ENCODE data around the gene CDH16. TPM values are rescaled to one million over a fixed set of nuclear protein-coding genes. Genes with fewer than 3 reads are reported as not detected.
"Not testable (repeated sequence)": the region's sequence is repeated elsewhere in the genome, so short reads cannot be mapped to it uniquely, and the experiment has no call there.

CDH16 gene
- total and polyA plus RNA-seq, 2 experiments from 2014 or later = 3.2 to 4.4 TPM

- peaks cover 22% of the 10 kb centered on the region for H3K4me1 ChIP-seq (ENCODE audit: insufficient read depth)
- DNase-seq (ENCODE audit: low spot score) = no peak
- H3K9me3 ChIP-seq (ENCODE audit: low read depth) = no peaks in the 10 kb centered on the region
- peak overlapping the region; percentile 99 for H3K4me2 ChIP-seq
- no peak overlapping the region for H2AFZ ChIP-seq
- H3K36me3 ChIP-seq (replicated peaks; ENCODE audit: insufficient read depth, low read depth) = no peaks in the 10 kb centered on the region
- TF ChIP-seq EZH2 (IDR thresholded peaks at IDR 0.05; ENCODE audit: borderline replicate concordance) = no peak
- no peaks in the 10 kb centered on the region for H3K27me3 ChIP-seq
- H3K27ac ChIP-seq = no peak overlapping the region
- H3K4me3 ChIP-seq = no peak overlapping the region
- H3K79me2 ChIP-seq = peaks cover 52% of the 10 kb centered on the region
- 93% methylated on average over 6 of the region's 6 CpGs for WGBS (ENCODE audit: low lambda C conversion rate, missing lambda C conversion rate)
- no peaks in the 10 kb centered on the region for H3K9me2 ChIP-seq (replicated peaks; ENCODE audit: insufficient read depth)
- H4K20me1 ChIP-seq (ENCODE audit: insufficient read depth, poor library complexity, severe bottlenecking) = no peaks in the 10 kb centered on the region
Observed at GRCh38 chr16:66936462-66936861, 17.8 kb upstream of the CDH16 start.

- peak; percentile 74 for DNase-seq (ENCODE audit: low spot score)
- H3K4me3 ChIP-seq = peak within 1 kb of the TSS; percentile 69
- H3K9me3 ChIP-seq (ENCODE audit: low read depth) = no peaks in the 10 kb centered on the region
- H2AFZ ChIP-seq = peak within 1 kb of the TSS; percentile 89
- H3K9me2 ChIP-seq (replicated peaks; ENCODE audit: insufficient read depth) = no peaks in the 10 kb centered on the region
- H3K27ac ChIP-seq = peak within 1 kb of the TSS; percentile 98
- no peaks in the 10 kb centered on the region for H3K36me3 ChIP-seq (replicated peaks; ENCODE audit: insufficient read depth, low read depth)
- 65% methylated on average over 43 of the region's 44 CpGs for WGBS (ENCODE audit: low lambda C conversion rate, missing lambda C conversion rate)
- no peaks in the 10 kb centered on the region for H3K27me3 ChIP-seq
- no peaks in the 10 kb centered on the region for H4K20me1 ChIP-seq (ENCODE audit: insufficient read depth, poor library complexity, severe bottlenecking)
- H3K79me2 ChIP-seq = peaks cover 52% of the 10 kb centered on the region
- H3K4me1 ChIP-seq (ENCODE audit: insufficient read depth) = peaks cover 22% of the 10 kb centered on the region
- peak within 1 kb of the TSS; percentile 99 for H3K4me2 ChIP-seq
- TF ChIP-seq CTCF (IDR thresholded peaks at IDR 0.05; ENCODE audit: poor library complexity) = no peak
- no peak for TF ChIP-seq EZH2phosphoT487 (IDR thresholded peaks at IDR 0.05; ENCODE audit: low read depth, severe bottlenecking, unreplicated experiment)
- TF ChIP-seq EZH2 (IDR thresholded peaks at IDR 0.05; ENCODE audit: borderline replicate concordance) = no peak
Observed at GRCh38 chr16:66935314-66936011, 16.8 kb upstream of the CDH16 start, which contains the start of gene CES2. TSS of gene CES2 (plus strand) at chr16:66935516. CDS start at chr16:66935636, 120 bp downstream.

GRCh38 chr16:66934839-66935313 is 16.2 kb upstream of the CDH16 start:
- DNase-seq (ENCODE audit: low spot score); H3K9me2 ChIP-seq (replicated peaks; ENCODE audit: insufficient read depth); H4K20me1 ChIP-seq (ENCODE audit: insufficient read depth, poor library complexity, severe bottlenecking); H3K27me3 ChIP-seq; H3K36me3 ChIP-seq (replicated peaks; ENCODE audit: insufficient read depth, low read depth); H3K9me3 ChIP-seq (ENCODE audit: low read depth): not testable (repeated sequence)
- H3K4me2 ChIP-seq = peak overlapping the region; percentile 99
- peaks cover 52% of the 10 kb centered on the region for H3K79me2 ChIP-seq
- peak overlapping the region; percentile 98 for H3K27ac ChIP-seq
- WGBS (ENCODE audit: low lambda C conversion rate, missing lambda C conversion rate) = 13% methylated on average over 22 of the region's 24 CpGs
- peak overlapping the region; percentile 69 for H3K4me3 ChIP-seq
- H2AFZ ChIP-seq = peak overlapping the region; percentile 89
- H3K4me1 ChIP-seq (ENCODE audit: insufficient read depth) = peaks cover 22% of the 10 kb centered on the region

GRCh38 chr16:66934138-66934838 is 15.6 kb upstream of the CDH16 start, which contains the start of gene CIAO2B:
TSS of gene CIAO2B (minus strand) at chr16:66934402. CDS start at chr16:66934364, 38 bp downstream.
- Histone ChIP-seq H3K4me2 (peak within 1 kb of the TSS; percentile 99), H3K4me1 (ENCODE audit: insufficient read depth) (peaks cover 22% of the 10 kb centered on the region), H3K27me3 (no peaks in the 10 kb centered on the region), H3K4me3 (peak within 1 kb of the TSS; percentile 69), H3K79me2 (peaks cover 52% of the 10 kb centered on the region), H3K27ac (peak within 1 kb of the TSS; percentile 98), H3K9me2 (replicated peaks; ENCODE audit: insufficient read depth) (no peaks in the 10 kb centered on the region), H2AFZ (peak within 1 kb of the TSS; percentile 89), H4K20me1 (ENCODE audit: insufficient read depth, poor library complexity, severe bottlenecking) (no peaks in the 10 kb centered on the region), H3K9me3 (ENCODE audit: low read depth) (no peaks in the 10 kb centered on the region), H3K36me3 (replicated peaks; ENCODE audit: insufficient read depth, low read depth) (no peaks in the 10 kb centered on the region)
- peak; percentile 94 for DNase-seq (ENCODE audit: low spot score)
- WGBS (ENCODE audit: low lambda C conversion rate, missing lambda C conversion rate) = 1% methylated on average over 50 of the region's 76 CpGs
- TF ChIP-seq EZH2phosphoT487 (IDR thresholded peaks at IDR 0.05; ENCODE audit: low read depth, severe bottlenecking, unreplicated experiment) (no peak), CTCF (IDR thresholded peaks at IDR 0.05; ENCODE audit: poor library complexity) (no peak), EZH2 (IDR thresholded peaks at IDR 0.05; ENCODE audit: borderline replicate concordance) (no peak)

Measured in hepatocyte (in vitro differentiated cells).